KMS-11 (cell line): ENCODE measurements around the gene GALNT10.

ENCODE experiments used
- H2AFZ ChIP-seq: fragments of 200-600 bp; sonication (generic); 2 replicates; pipeline ENCODE4 v1.6.1; 2016; ENCODE audit warnings: antibody characterized with exemption, mixed run types, low read depth
- H3K27ac ChIP-seq: fragments of 200-600 bp; sonication (generic); 2 replicates; pipeline ENCODE4 v1.6.1; 2016; ENCODE audit warnings: mild to moderate bottlenecking, mixed run types
- H3K27me3 ChIP-seq: fragments of 200-600 bp; sonication (generic); 2 replicates; pipeline ENCODE4 v1.6.1; 2017; ENCODE audit warnings: mild to moderate bottlenecking, low read depth, mixed run types, moderate library complexity; ENCODE audit not compliant: insufficient read depth
- H3K36me3 ChIP-seq: fragments of 200-600 bp; sonication (generic); 2 replicates; pipeline ENCODE4 v1.6.1; 2017; ENCODE audit warnings: mild to moderate bottlenecking, mixed run types; ENCODE audit not compliant: insufficient read depth
- H3K4me1 ChIP-seq: fragments of 200-600 bp; sonication (generic); 2 replicates; pipeline ENCODE4 v1.6.1; 2016; ENCODE audit warnings: mild to moderate bottlenecking, low read depth, mixed run types; ENCODE audit not compliant: poor library complexity, severe bottlenecking
- H3K4me2 ChIP-seq: fragments of 200-600 bp; sonication (generic); 2 replicates; pipeline ENCODE4 v1.7.0; 2016; ENCODE audit warnings: mild to moderate bottlenecking, mixed run types
- H3K4me3 ChIP-seq: fragments of 200-600 bp; sonication (generic); IDR thresholded peaks from 2 replicates; pipeline ENCODE4 v1.6.1; 2017; ENCODE audit warnings: low read depth, low read length, mixed read lengths; ENCODE audit not compliant: insufficient read depth
- H3K79me2 ChIP-seq: fragments of 200-600 bp; sonication (generic); 2 replicates; pipeline ENCODE4 v1.6.1; 2016; ENCODE audit warnings: low read depth, mixed run types; ENCODE audit not compliant: insufficient read depth
- H3K9ac ChIP-seq: fragments of 200-600 bp; sonication (generic); 2 replicates; pipeline ENCODE4 v1.6.1; 2016; ENCODE audit warnings: mild to moderate bottlenecking, mixed run types
- H4K20me1 ChIP-seq: fragments of 200-600 bp; sonication (generic); 2 replicates; pipeline ENCODE4 v1.6.1; 2016; ENCODE audit warnings: mild to moderate bottlenecking, mixed run types; ENCODE audit not compliant: insufficient read depth
- TF ChIP-seq, protein P1 (sequence below): fragments of 200-600 bp; sonication (generic); conservative IDR thresholded peaks from 2 replicates; pipeline ENCODE4 v1.6.1; 2017; ENCODE audit warnings: low read depth, mild to moderate bottlenecking, antibody characterized with exemption, low read length, moderate library complexity, mixed read lengths

GALNT10 gene

GRCh38 chr5:154330097-154330667 is 139.6 kb downstream of the GALNT10 start:
- Histone ChIP-seq H4K20me1 (no peaks in the 10 kb centered on the region), H2AFZ (no peak overlapping the region), H3K9ac (no peak overlapping the region), H3K27me3 (no peaks in the 10 kb centered on the region), H3K4me1 (no peaks in the 10 kb centered on the region), H3K4me3 (no peak overlapping the region), H3K4me2 (no peak overlapping the region), H3K79me2 (no peaks in the 10 kb centered on the region), H3K27ac (no peak overlapping the region), H3K36me3 (no peaks in the 10 kb centered on the region)
- TF ChIP-seq, protein P1, sequence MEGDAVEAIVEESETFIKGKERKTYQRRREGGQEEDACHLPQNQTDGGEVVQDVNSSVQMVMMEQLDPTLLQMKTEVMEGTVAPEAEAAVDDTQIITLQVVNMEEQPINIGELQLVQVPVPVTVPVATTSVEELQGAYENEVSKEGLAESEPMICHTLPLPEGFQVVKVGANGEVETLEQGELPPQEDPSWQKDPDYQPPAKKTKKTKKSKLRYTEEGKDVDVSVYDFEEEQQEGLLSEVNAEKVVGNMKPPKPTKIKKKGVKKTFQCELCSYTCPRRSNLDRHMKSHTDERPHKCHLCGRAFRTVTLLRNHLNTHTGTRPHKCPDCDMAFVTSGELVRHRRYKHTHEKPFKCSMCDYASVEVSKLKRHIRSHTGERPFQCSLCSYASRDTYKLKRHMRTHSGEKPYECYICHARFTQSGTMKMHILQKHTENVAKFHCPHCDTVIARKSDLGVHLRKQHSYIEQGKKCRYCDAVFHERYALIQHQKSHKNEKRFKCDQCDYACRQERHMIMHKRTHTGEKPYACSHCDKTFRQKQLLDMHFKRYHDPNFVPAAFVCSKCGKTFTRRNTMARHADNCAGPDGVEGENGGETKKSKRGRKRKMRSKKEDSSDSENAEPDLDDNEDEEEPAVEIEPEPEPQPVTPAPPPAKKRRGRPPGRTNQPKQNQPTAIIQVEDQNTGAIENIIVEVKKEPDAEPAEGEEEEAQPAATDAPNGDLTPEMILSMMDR, result no peak

- no peaks in the 10 kb centered on the region for H3K79me2 ChIP-seq
- H3K4me1 ChIP-seq, result no peaks in the 10 kb centered on the region
- H3K9ac ChIP-seq, result no peak overlapping the region
- H3K27me3 ChIP-seq, result no peaks in the 10 kb centered on the region
- no peak overlapping the region for H2AFZ ChIP-seq
- H3K27ac ChIP-seq, result no peak overlapping the region
- no peaks in the 10 kb centered on the region for H4K20me1 ChIP-seq
- no peak overlapping the region for H3K4me2 ChIP-seq
- H3K4me3 ChIP-seq, result no peak overlapping the region
- H3K36me3 ChIP-seq, result no peaks in the 10 kb centered on the region
- TF ChIP-seq, protein P1, result no peak
Measured at GRCh38 chr5:154331232-154331631, 140.7 kb downstream of the GALNT10 start.

DNA sequence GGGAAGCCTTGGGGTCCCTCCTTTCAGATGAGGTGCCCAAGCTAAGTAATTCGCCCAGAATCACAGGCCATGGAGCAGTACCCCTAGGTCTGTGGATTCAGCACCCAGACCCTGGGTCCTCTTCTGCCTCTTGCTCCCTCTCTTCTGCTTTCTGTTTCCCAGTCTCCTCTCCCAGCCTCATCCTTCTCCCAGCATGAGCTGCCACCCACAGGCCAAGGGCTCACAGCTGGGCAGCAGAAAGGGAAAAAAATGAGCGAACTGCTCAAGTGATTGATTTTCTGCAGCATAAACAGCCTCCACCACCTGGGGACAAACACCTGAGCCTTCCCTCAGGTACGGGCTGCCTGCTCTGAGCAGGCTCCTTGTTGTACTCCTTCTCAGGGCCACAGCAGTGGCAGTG is 141.4 kb downstream of the GALNT10 start:
- Histone ChIP-seq H3K36me3 (no peaks in the 10 kb centered on the region), H3K9ac (no peak overlapping the region), H3K79me2 (no peaks in the 10 kb centered on the region), H3K27ac (no peak overlapping the region), H3K27me3 (no peaks in the 10 kb centered on the region), H2AFZ (no peak overlapping the region), H3K4me1 (no peaks in the 10 kb centered on the region), H3K4me3 (no peak overlapping the region), H3K4me2 (no peak overlapping the region), H4K20me1 (no peaks in the 10 kb centered on the region)
- TF ChIP-seq, protein P1, result no peak

- H3K4me2 ChIP-seq, result no peak overlapping the region
- H3K4me1 ChIP-seq, result no peaks in the 10 kb centered on the region
- H2AFZ ChIP-seq, result no peak overlapping the region
- H3K27me3 ChIP-seq, result no peaks in the 10 kb centered on the region
- TF ChIP-seq, protein P1, result no peak
- no peak overlapping the region for H3K4me3 ChIP-seq
- no peaks in the 10 kb centered on the region for H4K20me1 ChIP-seq
- H3K27ac ChIP-seq, result no peak overlapping the region
- H3K79me2 ChIP-seq, result no peaks in the 10 kb centered on the region
- H3K36me3 ChIP-seq, result no peaks in the 10 kb centered on the region
- H3K9ac ChIP-seq, result no peak overlapping the region
Measured at GRCh38 chr5:154332451-154332850, 141.9 kb downstream of the GALNT10 start.

GRCh38 chr5:154333016-154333415 is 142.5 kb downstream of the GALNT10 start:
- Histone ChIP-seq H2AFZ (no peak overlapping the region), H3K4me2 (no peak overlapping the region), H3K4me1 (no peaks in the 10 kb centered on the region), H4K20me1 (no peaks in the 10 kb centered on the region), H3K27me3 (no peaks in the 10 kb centered on the region), H3K9ac (no peak overlapping the region), H3K27ac (no peak overlapping the region), H3K79me2 (no peaks in the 10 kb centered on the region), H3K36me3 (no peaks in the 10 kb centered on the region), H3K4me3 (no peak overlapping the region)
- TF ChIP-seq, protein P1, result no peak
